KOPT-K1 (cell line): ENCODE results near the gene CUL4A.

Experiments used
- H3K27ac ChIP-seq: fragments of 200-600 bp; sonication (generic); 2 replicates; pipeline ENCODE4 v1.5.1; 2016; ENCODE audit warnings: antibody characterized with exemption, mild to moderate bottlenecking, low read depth, low read length; ENCODE audit not compliant: poor library complexity, severe bottlenecking
- H3K36me3 ChIP-seq: fragments of 200-600 bp; sonication (generic); 2 replicates; pipeline ENCODE4 v1.5.1; 2017; ENCODE audit warnings: antibody characterized with exemption, mild to moderate bottlenecking, low read length, moderate library complexity; ENCODE audit not compliant: insufficient read depth
- H3K9me3 ChIP-seq: fragments of 200-600 bp; sonication (generic); 2 replicates; pipeline ENCODE4 v1.5.1; 2017; ENCODE audit warnings: antibody characterized with exemption, low read length, mild to moderate bottlenecking; ENCODE audit not compliant: insufficient read depth, poor library complexity, severe bottlenecking

CUL4A gene

GRCh38 chr13:113267642-113268405 lies 58.4 kb downstream of the CUL4A start:
- no peaks in the 10 kb centered on the region for H3K9me3 ChIP-seq

GRCh38 chr13:113272031-113272430 lies 62.6 kb downstream of the CUL4A start:
- H3K36me3 ChIP-seq, result peaks cover 11% of the 10 kb centered on the region; the same call in 1 of the 2 replicates
- H3K27ac ChIP-seq, result no peak overlapping the region
- no peaks in the 10 kb centered on the region for H3K9me3 ChIP-seq

More at GRCh38 chr13:113267642-113268405, 58.4 kb downstream of the CUL4A start:
- H3K27ac ChIP-seq, result no peak overlapping the region
- H3K36me3 ChIP-seq, result peaks cover 33% of the 10 kb centered on the region

GRCh38 chr13:113272701-113273181 lies 63.3 kb downstream of the CUL4A start:
- H3K36me3 ChIP-seq, result peaks cover 7% of the 10 kb centered on the region; the same call in 1 of the 2 replicates
- H3K27ac ChIP-seq, result no peak overlapping the region
- no peaks in the 10 kb centered on the region for H3K9me3 ChIP-seq

GRCh38 chr13:113273321-113273720 lies 63.9 kb downstream of the CUL4A start:
- Histone ChIP-seq H3K36me3 (peaks cover 4% of the 10 kb centered on the region; the same call in 1 of the 2 replicates), H3K27ac (no peak overlapping the region), H3K9me3 (no peaks in the 10 kb centered on the region)

GRCh38 chr13:113273851-113274590 lies 64.6 kb downstream of the CUL4A start:
- Histone ChIP-seq H3K9me3 (no peaks in the 10 kb centered on the region), H3K36me3 (peaks cover 4% of the 10 kb centered on the region; the same call in 1 of the 2 replicates), H3K27ac (no peak overlapping the region)

- H3K36me3 ChIP-seq, result peaks cover 4% of the 10 kb centered on the region; the same call in 1 of the 2 replicates
- no peaks in the 10 kb centered on the region for H3K9me3 ChIP-seq
- H3K27ac ChIP-seq, result no peak overlapping the region
These were observed 65.3 kb downstream of the CUL4A start for GRCh38 chr13:113274721-113275120.

GRCh38 chr13:113275387-113275786 lies 66.0 kb downstream of the CUL4A start:
- Histone ChIP-seq H3K27ac (no peak overlapping the region), H3K36me3 (peaks cover 4% of the 10 kb centered on the region; the same call in 1 of the 2 replicates), H3K9me3 (no peaks in the 10 kb centered on the region)

GRCh38 chr13:113280126-113280525 lies 70.7 kb downstream of the CUL4A start:
- H3K36me3 ChIP-seq, result no peaks in the 10 kb centered on the region
- no peak overlapping the region for H3K27ac ChIP-seq

GRCh38 chr13:113283904-113284303 lies 74.5 kb downstream of the CUL4A start:
- Histone ChIP-seq H3K9me3 (peaks cover 6% of the 10 kb centered on the region), H3K27ac (no peak overlapping the region), H3K36me3 (no peaks in the 10 kb centered on the region)

More at GRCh38 chr13:113280126-113280525, 70.7 kb downstream of the CUL4A start:
- no peaks in the 10 kb centered on the region for H3K9me3 ChIP-seq

GRCh38 chr13:113288880-113289279 lies 79.5 kb downstream of the CUL4A start:
- no peak overlapping the region for H3K27ac ChIP-seq
- peaks cover 6% of the 10 kb centered on the region for H3K9me3 ChIP-seq
- H3K36me3 ChIP-seq, result no peaks in the 10 kb centered on the region

- Histone ChIP-seq H3K36me3 (no peaks in the 10 kb centered on the region), H3K9me3 (peaks cover 6% of the 10 kb centered on the region), H3K27ac (no peak overlapping the region)
These were observed 81.7 kb downstream of the CUL4A start for GRCh38 chr13:113291129-113291528.

- Histone ChIP-seq H3K9me3 (peaks cover 6% of the 10 kb centered on the region), H3K27ac (no peak overlapping the region), H3K36me3 (no peaks in the 10 kb centered on the region)
These were observed 82.8 kb downstream of the CUL4A start for GRCh38 chr13:113292021-113292862.

- H3K9me3 ChIP-seq, result no peaks in the 10 kb centered on the region
- no peak overlapping the region for H3K27ac ChIP-seq
- no peaks in the 10 kb centered on the region for H3K36me3 ChIP-seq
These were observed 84.3 kb downstream of the CUL4A start for GRCh38 chr13:113293686-113294085.

GRCh38 chr13:113295776-113296175 lies 86.4 kb downstream of the CUL4A start:
- Histone ChIP-seq H3K36me3 (peaks cover 2% of the 10 kb centered on the region; the same call in 1 of the 2 replicates), H3K27ac (no peak overlapping the region), H3K9me3 (no peaks in the 10 kb centered on the region)
